ENCODE data around the gene EXPH5.

Gene EXPH5

DNA sequence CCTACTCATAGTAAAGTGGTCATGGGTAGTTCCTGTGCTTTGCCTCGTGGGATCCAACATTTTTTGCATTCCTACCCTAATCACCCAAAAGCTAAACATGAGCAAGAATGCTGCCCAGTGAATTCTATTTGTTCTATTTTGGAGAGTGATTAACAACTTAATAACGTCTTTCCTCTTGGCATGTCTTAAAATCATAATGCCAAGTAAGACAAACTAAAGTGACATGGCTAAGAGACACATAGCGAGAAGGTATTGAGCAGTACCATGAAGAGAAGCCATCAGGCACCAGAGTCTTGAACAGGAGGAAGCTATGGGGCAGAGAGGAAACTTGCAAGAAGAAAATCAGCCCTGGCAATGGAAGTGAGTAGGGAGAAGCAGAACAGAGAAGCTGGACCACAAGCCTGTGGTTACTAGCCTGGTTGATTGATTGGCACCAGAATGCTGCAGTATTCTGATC is 32.0 kb downstream of the EXPH5 start:
- DNase-seq (ENCODE audit: low spot score) (no peak), FAIRE-seq (no peak)

DNA sequence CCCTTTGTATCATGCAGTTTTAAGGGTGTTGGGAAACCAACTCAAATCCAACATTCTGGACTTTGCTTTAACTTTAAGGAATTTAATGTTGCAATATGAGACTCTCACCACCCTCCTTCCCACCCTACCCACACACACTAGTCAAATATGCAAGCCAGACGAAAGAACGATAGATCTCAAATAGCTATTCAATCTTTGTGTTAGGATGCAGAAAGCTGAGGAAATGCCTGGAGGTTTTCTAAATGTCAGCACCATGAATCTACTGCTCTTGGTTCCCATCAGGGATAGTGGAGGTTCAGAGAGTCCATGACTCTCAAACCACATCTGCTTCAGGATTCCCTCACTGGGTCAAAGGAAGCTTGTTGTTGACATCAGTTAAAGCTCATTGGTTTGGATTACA is 33.7 kb downstream of the EXPH5 start:
- no peak for FAIRE-seq

GRCh38 chr11:108559340-108559739 is 34.2 kb downstream of the EXPH5 start:
- FAIRE-seq (no peak), DNase-seq (ENCODE audit: low spot score) (no peak)

More for the DNA sequence above, 33.7 kb downstream of the EXPH5 start:
- no peak for DNase-seq (ENCODE audit: low spot score)

- DNase-seq (ENCODE audit: low spot score) = no peak
- FAIRE-seq = no peak
Measured at GRCh38 chr11:108558222-108558621, 35.3 kb downstream of the EXPH5 start.

- FAIRE-seq (no peak), DNase-seq (ENCODE audit: low spot score) (no peak)
Measured at GRCh38 chr11:108556019-108556418, 37.5 kb downstream of the EXPH5 start.

DNA sequence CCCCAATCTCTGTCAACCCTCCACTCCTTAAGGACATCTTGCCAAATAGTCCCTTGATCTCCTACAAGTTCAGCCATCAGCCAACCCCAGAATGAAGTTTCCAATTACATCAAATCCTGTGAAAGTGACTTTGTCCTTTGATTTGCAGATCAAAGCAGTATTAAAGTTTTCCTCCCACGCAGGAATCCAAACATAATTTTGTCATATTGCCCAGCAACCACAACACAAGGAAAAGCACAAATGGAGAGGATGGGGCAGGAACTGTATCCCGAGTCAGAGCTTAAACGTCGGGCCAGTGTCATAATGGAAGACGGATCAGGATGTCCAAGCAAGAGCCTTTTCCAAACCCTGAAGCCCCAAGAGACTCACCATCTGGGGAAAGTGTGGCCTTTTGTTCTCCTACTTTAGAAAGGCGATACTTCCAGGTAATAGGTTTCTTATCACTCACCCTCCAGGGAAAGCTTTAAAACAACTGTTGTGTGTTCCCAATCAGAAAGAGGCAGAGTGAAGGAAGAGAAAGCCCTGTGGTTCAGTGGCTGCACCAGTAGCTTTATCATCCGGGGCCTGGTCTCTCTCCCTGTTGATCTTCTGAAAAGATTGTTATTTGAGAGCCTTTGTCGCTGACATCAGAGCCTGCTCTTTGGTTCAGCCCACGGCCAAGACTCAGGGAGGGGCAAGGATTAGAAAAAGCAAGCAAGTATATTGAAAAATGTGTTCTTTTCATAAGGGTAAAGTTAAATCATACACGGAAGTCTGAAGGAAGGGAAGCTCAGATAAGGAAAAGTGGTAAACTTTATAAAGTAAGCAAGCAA is 41.7 kb downstream of the EXPH5 start:
- DNase-seq (ENCODE audit: low spot score) (no peak), FAIRE-seq (no peak)

DNA sequence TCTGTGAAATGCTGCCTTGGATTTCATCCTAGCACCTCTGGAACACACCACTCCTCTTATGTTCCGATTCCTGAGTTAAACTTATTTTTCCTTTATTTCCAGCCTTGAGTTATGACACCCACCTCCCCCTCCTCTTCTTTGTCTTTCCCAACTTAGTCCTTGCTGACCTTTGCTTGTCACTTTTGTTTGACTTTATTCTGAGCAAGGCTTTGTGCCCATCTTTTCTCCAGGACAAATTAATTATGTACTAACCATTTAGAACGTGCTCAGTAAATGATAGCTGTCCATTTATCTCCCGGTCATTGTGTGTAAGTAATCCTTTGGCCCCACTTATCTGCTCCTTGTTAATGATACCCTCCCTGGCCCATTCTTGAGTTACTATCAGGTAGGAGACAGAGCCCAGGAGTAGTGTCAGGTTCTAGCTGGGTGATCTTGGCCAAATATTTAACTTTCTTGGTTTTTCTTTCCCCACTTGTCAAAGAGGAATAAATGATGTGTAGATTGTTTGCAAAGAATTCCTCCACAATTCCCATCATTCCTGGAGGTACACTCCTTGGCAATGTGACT is 44.2 kb downstream of the EXPH5 start:
- FAIRE-seq (no peak), DNase-seq (ENCODE audit: low spot score) (no peak)

GRCh38 chr11:108545909-108546501 is 47.6 kb downstream of the EXPH5 start:
- DNase-seq (ENCODE audit: low spot score) = no peak
- FAIRE-seq = no peak

DNA sequence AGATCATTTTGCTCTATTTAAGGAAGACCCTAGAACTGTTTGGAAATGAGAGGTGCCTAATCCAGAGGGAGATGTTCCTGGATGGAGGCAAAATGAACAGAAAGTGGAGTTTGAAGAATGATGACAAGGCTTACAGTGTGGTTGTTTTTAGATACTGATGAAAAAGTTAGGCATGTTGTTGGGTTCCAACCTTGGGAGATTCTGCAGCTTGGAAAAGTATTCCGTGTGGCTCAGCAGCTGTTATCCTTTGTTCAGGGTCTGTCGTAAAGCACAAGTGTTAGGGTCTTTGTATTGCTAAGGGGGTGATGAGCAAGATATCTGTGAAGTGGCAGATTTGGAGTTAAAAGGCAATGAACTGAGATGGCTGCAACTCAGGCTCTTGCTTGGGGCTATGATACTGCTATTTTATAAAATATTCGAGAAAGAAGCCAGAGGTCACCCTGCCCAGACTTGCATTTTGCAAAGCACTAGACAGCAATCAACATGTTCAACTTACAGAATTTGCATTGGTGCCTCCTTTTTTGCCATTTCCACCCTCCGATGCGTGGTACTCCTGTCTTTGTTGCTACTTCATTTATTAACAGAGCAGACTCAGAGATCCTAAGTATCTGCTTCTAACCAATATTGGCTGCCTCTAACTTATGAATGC is 50.1 kb downstream of the EXPH5 start:
- DNase-seq (ENCODE audit: low spot score) (no peak), FAIRE-seq (no peak)

GRCh38 chr11:108541531-108541930 is 52.0 kb downstream of the EXPH5 start:
- no peak for DNase-seq (ENCODE audit: low spot score)
- no peak for FAIRE-seq

DNA sequence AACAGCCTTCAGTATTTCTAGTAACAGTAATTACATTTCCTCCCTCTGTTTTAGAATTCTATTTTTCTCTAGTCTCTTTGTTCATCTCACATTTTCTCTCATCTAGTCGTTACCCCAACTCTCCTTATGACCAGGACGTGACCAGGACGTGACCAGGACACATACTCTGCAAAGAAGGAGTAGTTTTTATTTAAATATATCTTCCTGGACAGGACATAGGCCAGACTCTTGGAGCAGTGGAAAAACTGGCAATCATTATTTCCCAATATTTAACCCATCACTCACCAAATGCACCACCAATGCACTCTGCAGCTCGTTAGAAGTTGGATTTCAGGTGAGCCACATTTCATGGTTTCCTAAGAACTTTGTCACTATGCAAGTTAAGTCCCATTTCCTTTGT is 55.1 kb downstream of the EXPH5 start:
- DNase-seq (ENCODE audit: low spot score) (no peak), FAIRE-seq (no peak)

GRCh38 chr11:108538022-108538424 is 55.5 kb downstream of the EXPH5 start:
- FAIRE-seq (no peak), DNase-seq (ENCODE audit: low spot score) (no peak)

GRCh38 chr11:108536783-108537182 is 56.8 kb downstream of the EXPH5 start:
- DNase-seq (ENCODE audit: low spot score) = no peak
- no peak for FAIRE-seq

- DNase-seq (ENCODE audit: low spot score) (no peak), FAIRE-seq (no peak)
Measured at GRCh38 chr11:108535384-108535955, 58.1 kb downstream of the EXPH5 start.

DNA sequence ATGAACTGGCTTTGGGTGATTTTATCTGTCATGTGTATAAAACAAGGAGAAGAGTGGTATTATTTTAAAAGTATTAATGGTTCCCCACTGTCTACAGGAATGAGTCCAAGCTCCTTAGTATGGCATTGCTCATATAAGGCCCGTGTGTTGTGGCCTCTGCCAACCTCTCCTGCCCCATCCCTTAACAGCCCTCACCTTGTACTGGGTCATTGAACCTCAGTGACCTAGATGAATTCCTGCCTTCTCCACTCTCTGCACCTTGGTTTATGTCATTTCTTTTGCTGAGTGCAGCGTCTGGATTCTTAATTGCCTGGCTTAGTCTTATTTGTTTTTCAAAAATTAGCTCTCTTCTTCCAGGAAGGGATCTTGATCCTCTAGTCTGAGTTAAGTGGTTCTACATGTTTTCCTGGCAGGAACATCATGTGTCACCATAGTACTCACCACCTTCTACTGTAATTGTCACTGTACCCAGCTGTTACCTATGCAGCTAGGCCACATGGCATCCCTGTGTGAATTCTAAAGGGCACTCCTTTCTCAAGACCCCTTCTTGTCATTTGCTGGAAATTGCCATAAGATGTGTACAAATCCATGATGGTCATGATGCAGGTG is 59.2 kb downstream of the EXPH5 start:
- no peak for FAIRE-seq
- DNase-seq (ENCODE audit: low spot score) = no peak

DNA sequence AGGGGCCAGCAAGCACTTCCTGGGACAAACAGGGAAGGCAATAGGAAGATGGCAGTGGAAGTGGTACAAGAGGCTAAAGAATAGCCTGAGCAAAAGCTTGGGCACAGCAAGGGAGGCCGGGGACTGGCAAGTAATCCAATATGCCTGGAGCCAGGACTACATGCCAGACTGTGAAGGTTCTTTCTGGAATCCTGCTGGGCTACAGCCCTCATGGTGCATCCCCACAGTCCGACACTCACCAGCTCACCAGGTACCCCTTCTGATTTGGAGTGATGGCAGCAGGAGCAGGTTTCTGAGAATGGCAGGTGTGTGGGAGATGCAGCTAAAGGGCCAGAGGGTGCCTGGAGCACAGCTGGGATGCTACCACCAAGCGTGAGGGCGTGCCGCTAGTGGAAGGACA is 63.1 kb downstream of the EXPH5 start:
- FAIRE-seq (no peak), DNase-seq (ENCODE audit: low spot score) (no peak)

GRCh38 chr11:108527382-108527781 is 66.2 kb downstream of the EXPH5 start:
- FAIRE-seq = no peak
- DNase-seq (ENCODE audit: low spot score) = no peak

DNA sequence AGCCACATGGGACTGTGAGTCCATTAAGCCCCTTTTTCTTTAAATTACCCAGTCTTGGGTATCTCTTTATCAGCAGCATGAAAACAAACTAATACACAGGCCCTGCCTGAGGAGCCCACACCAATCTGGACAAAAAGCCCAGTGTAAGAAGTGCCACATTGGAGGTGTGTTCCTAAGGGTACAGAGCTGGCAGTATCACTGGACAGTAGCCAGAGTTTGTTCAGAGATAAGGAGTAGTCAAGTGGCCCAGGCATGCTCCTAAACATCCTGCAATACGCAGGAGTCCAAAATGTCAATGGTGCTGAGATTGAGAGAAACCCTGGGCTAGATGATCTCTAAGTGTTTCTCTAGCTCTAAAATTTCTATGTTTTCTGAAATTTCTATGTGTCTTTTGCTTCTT is 68.4 kb downstream of the EXPH5 start:
- DNase-seq (ENCODE audit: low spot score) (no peak), FAIRE-seq (no peak)

DNA sequence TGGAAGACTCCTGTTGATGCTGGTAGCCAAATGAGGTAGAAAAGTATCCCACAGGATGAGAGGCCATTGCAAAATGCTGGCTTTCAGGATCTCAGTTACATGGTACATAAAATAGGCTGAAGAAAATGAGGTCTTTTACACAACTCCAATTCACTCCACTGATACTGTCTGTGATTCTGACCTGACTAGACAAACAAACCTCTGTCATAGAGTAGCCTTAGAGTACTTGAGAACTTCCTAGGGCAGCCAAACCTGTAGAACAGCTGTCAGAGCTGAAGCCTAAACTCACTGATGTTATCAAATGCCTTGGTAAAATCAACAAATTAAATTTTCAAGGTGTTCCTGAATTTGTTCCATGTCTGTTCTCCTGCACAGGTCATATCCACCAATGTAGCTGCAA is 69.1 kb downstream of the EXPH5 start:
- FAIRE-seq (no peak), DNase-seq (ENCODE audit: low spot score) (no peak)

DNA sequence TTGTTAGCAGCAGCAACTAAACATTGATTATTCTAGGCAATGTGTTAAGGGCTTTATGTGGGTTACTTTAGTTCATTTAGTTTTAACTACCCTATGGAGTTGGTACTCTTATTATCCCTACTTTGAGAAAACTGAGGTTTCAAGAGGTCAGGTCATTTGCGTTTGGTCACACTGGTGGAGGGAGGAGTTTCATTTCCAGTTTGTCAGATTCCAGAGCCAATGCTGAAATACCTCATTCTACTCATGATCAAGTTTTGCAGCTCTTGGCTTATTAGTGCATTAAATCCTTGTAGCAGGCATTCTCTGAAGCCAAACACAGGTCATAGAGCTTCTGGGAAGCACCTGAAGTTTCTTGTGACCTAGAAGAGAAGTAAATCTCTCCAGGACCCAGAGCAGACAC is 71.2 kb downstream of the EXPH5 start:
- no peak for DNase-seq (ENCODE audit: low spot score)
- no peak for FAIRE-seq

DNA sequence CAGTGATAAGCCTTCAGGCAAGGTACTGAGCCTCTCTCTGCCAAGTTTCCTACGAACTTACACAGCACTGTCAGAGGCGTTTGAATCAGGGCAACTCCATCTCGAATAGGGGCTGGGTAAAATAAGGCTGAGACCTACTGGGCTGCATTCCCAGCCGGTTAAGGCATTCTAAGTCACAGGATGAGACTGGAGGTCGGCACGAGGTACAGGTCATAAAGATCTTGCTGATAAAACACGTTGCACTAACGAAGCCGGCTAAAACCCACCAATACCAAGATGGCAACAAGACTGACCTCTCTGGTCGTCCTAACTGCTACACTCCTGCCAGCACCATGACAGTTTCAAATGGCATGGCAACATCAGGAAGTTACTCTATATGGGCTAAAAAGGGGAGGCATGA is 75.0 kb downstream of the EXPH5 start:
- no peak for DNase-seq (ENCODE audit: low spot score)
- no peak for FAIRE-seq
